H1 (cell line): ENCODE measurements around the gene GLS. TPM values are rescaled to one million over a fixed set of nuclear protein-coding genes. Genes with fewer than 3 reads are reported as not detected.

Experiments used
- CTCF ChIA-PET: fragments of 300-600 bp; sonication (Branson Sonifier 250); formaldehyde crosslinking; loops from one replicate; lab custom pipeline; 2021; ENCODE audit not compliant: partially characterized antibody; lab: Charles Lee
- POLR2A ChIA-PET: fragments of 300-600 bp; sonication (Branson Sonifier 250); formaldehyde crosslinking; loops from one replicate; lab custom pipeline; 2021; ENCODE audit warnings: inconsistent platforms; ENCODE audit not compliant: partially characterized antibody; lab: Charles Lee
- DNase-seq, 2 experiments: peaks; one replicate each; pipeline versions ENCODE4 v3.0.0 to v3.0.0-alpha.2; 2010 to 2022; ENCODE audit warnings: low spot score in 2 of 2, low read depth in 1 of 2, mixed read lengths in 1 of 2
- FAIRE-seq: peaks from 2 replicates; lab custom pipeline; 2011; peaks lifted over from hg19 to GRCh38; lab: Jason Lieb, UNC
- H2AFZ ChIP-seq: 2 replicates; pipeline ENCODE4 v1.8.1; 2012; ENCODE audit warnings: low read length, inconsistent platforms
- H2AK5ac ChIP-seq: 2 replicates; pipeline ENCODE4 v1.6.1; 2013; ENCODE audit warnings: low read depth, low read length
- H2BK120ac ChIP-seq: replicated peaks from 2 replicates; pipeline ENCODE3; 2013; ENCODE audit warnings: low read depth, low read length, inconsistent platforms
- H2BK12ac ChIP-seq: 2 replicates; pipeline ENCODE4 v1.6.1; 2013; ENCODE audit warnings: low read depth, low read length
- H2BK15ac ChIP-seq: 2 replicates; pipeline ENCODE4 v1.6.1; 2013; ENCODE audit warnings: low read length
- H2BK20ac ChIP-seq: 2 replicates; pipeline ENCODE4 v1.6.1; 2013; ENCODE audit warnings: low read length
- H2BK5ac ChIP-seq: 2 replicates; pipeline ENCODE4 v1.6.1; 2013; ENCODE audit warnings: low read depth, low read length
- H3K14ac ChIP-seq: 2 replicates; pipeline ENCODE4 v1.6.1; 2013; ENCODE audit warnings: inconsistent platforms; ENCODE audit not compliant: insufficient read length
- H3K18ac ChIP-seq: 2 replicates; pipeline ENCODE4 v1.6.1; 2013; ENCODE audit warnings: low read length; ENCODE audit errors: extremely low read depth
- H3K23ac ChIP-seq: 2 replicates; pipeline ENCODE4 v1.6.1; 2013; ENCODE audit warnings: inconsistent platforms; ENCODE audit not compliant: insufficient read length
- H3K23me2 ChIP-seq: 2 replicates; pipeline ENCODE4 v1.6.1; 2013; ENCODE audit warnings: low read depth, low read length
- H3K27ac ChIP-seq: 2 replicates; pipeline ENCODE4 v1.6.1; 2011; ENCODE audit warnings: low read depth, low read length, inconsistent platforms
- H3K27me3 ChIP-seq, 4 experiments: replicated peaks in 1 of 4; 1 replicate in 1 of 4; 2 replicates in 3 of 4; pipeline versions ENCODE4 v1.6.1 to v1.8.1; 2011 to 2013; ENCODE audit warnings: low read length in 3 of 4, mild to moderate bottlenecking in 3 of 4, inconsistent platforms in 2 of 4, mixed read lengths in 2 of 4, moderate library complexity in 1 of 4; ENCODE audit not compliant: control insufficient read depth in 3 of 4, insufficient read depth in 3 of 4; ENCODE audit errors: extremely low read depth in 1 of 4
- H3K36me3 ChIP-seq, 4 experiments: 2 replicates each; pipeline versions ENCODE4 v1.6.1 to v1.8.1; 2011 to 2013; ENCODE audit warnings: mild to moderate bottlenecking in 4 of 4, low read length in 3 of 4, moderate library complexity in 2 of 4, control low read depth in 1 of 4, inconsistent platforms in 1 of 4; ENCODE audit not compliant: insufficient read depth in 4 of 4, control insufficient read depth in 2 of 4
- H3K4ac ChIP-seq: replicated peaks from 2 replicates; pipeline ENCODE3; 2013; ENCODE audit warnings: low read length, low read depth, mixed read lengths, inconsistent platforms; ENCODE audit not compliant: insufficient read length
- H3K4me1 ChIP-seq, 4 experiments: replicated peaks in 1 of 4; 1 replicate in 1 of 4; 2 replicates in 3 of 4; pipeline versions ENCODE4 v1.6.1 to v1.8.1; 2011 to 2013; ENCODE audit warnings: low read length in 3 of 4, inconsistent platforms in 2 of 4, mixed read lengths in 1 of 4; ENCODE audit not compliant: insufficient read depth in 4 of 4, control insufficient read depth in 3 of 4
- H3K4me2 ChIP-seq, 2 experiments: 2 replicates each; pipeline versions ENCODE4 v1.6.1 to v1.8.1; 2011 to 2013; ENCODE audit warnings: low read depth in 2 of 2, low read length in 2 of 2, control low read depth in 1 of 2, inconsistent platforms in 1 of 2, mild to moderate bottlenecking in 1 of 2; ENCODE audit not compliant: insufficient read depth in 1 of 2
- H3K4me3 ChIP-seq, 4 experiments: fragments of 200-600, 300-600 bp in 1 of 4; sonication (generic), shearing (Covaris generic), sonication (Bioruptor Twin) in 1 of 4; 2 replicates each; pipeline versions ENCODE4 v1.5.1 to v1.8.1; 2011 to 2016; ENCODE audit warnings: low read length in 4 of 4, low read depth in 3 of 4, control low read depth in 2 of 4, inconsistent platforms in 2 of 4, mild to moderate bottlenecking in 2 of 4, mixed read lengths in 1 of 4, moderate library complexity in 1 of 4; ENCODE audit not compliant: insufficient read depth in 2 of 4; ENCODE audit errors: extremely low read depth in 1 of 4
- H3K56ac ChIP-seq: replicated peaks from 2 replicates; pipeline ENCODE3; 2013; ENCODE audit warnings: low read depth, mild to moderate bottlenecking, mixed read lengths, low read length, inconsistent platforms; ENCODE audit not compliant: insufficient read length
- H3K79me1 ChIP-seq: 2 replicates; pipeline ENCODE4 v1.6.1; 2013; ENCODE audit warnings: low read depth, low read length, control low read depth
- H3K79me2 ChIP-seq, 2 experiments: 2 replicates each; pipeline versions ENCODE4 v1.6.1 to v1.8.1; 2012 to 2013; ENCODE audit warnings: low read length in 2 of 2, mild to moderate bottlenecking in 2 of 2, inconsistent platforms in 1 of 2; ENCODE audit not compliant: insufficient read depth in 2 of 2, control insufficient read depth in 1 of 2
- H3K9ac ChIP-seq, 4 experiments: replicated peaks in 1 of 4; 1 replicate in 1 of 4; 2 replicates in 3 of 4; pipeline versions ENCODE4 v1.6.1 to v1.8.1; 2011 to 2013; ENCODE audit warnings: low read depth in 3 of 4, low read length in 3 of 4, control low read depth in 2 of 4, mild to moderate bottlenecking in 2 of 4, moderate library complexity in 2 of 4, inconsistent platforms in 1 of 4; ENCODE audit errors: extremely low read depth in 1 of 4
- H3K9me3 ChIP-seq, 2 experiments: 2 replicates each; pipeline versions ENCODE4 v1.6.1 to v1.8.1; 2012 to 2013; ENCODE audit warnings: mild to moderate bottlenecking in 2 of 2, moderate library complexity in 2 of 2, control low read depth in 1 of 2, inconsistent platforms in 1 of 2, low read depth in 1 of 2, low read length in 1 of 2, mixed read lengths in 1 of 2; ENCODE audit not compliant: insufficient read depth in 2 of 2
- H4K20me1 ChIP-seq, 2 experiments: replicated peaks in 1 of 2; 2 replicates each; pipeline versions ENCODE3 to v1.8.1; 2011 to 2013; ENCODE audit warnings: inconsistent platforms in 2 of 2, low read length in 2 of 2, mild to moderate bottlenecking in 1 of 2; ENCODE audit not compliant: insufficient read depth in 2 of 2, control insufficient read depth in 1 of 2
- H4K5ac ChIP-seq: 2 replicates; pipeline ENCODE4 v1.6.1; 2013; ENCODE audit warnings: low read length, low read depth, mixed read lengths, inconsistent platforms; ENCODE audit not compliant: insufficient read length
- H4K8ac ChIP-seq: 2 replicates; pipeline ENCODE4 v1.8.0; 2013; ENCODE audit warnings: mild to moderate bottlenecking, moderate library complexity, low read length, inconsistent platforms; ENCODE audit not compliant: insufficient read depth; ENCODE audit errors: extremely low read depth
- H4K91ac ChIP-seq: replicated peaks from 2 replicates; pipeline ENCODE3; 2013; ENCODE audit warnings: low read length, mixed read lengths, inconsistent platforms; ENCODE audit not compliant: insufficient read length
- ATF2 ChIP-seq: IDR thresholded peaks from 2 replicates; pipeline ENCODE4 v1.6.1; 2012; ENCODE audit warnings: low read length, inconsistent platforms
- E2F6 ChIP-seq: IDR thresholded peaks from 2 replicates; pipeline ENCODE4 v1.6.1; 2012; ENCODE audit warnings: inconsistent platforms
- HDAC2 ChIP-seq, 2 experiments: fragments of 300-600 bp in 1 of 2; sonication (generic) in 1 of 2; IDR thresholded peaks; 2 replicates each; pipeline ENCODE4 v1.6.1; 2011 to 2012; ENCODE audit warnings: low read depth in 2 of 2, low read length in 2 of 2, mild to moderate bottlenecking in 2 of 2, moderate library complexity in 2 of 2, borderline replicate concordance in 1 of 2, inconsistent platforms in 1 of 2
- HDAC6 ChIP-seq: IDR thresholded peaks from one replicate; pipeline ENCODE4 v1.7.1; 2012; ENCODE audit warnings: low read depth, mild to moderate bottlenecking, inconsistent platforms, low read length, moderate library complexity
- PHF8 ChIP-seq: fragments of 200-600 bp; sonication (generic); conservative IDR thresholded peaks from 2 replicates; pipeline ENCODE4 v1.7.1; 2012; ENCODE audit warnings: low read depth, mild to moderate bottlenecking, inconsistent platforms, low read length, moderate library complexity
- POU5F1 ChIP-seq: IDR thresholded peaks from 2 replicates; pipeline ENCODE4 v1.6.1; 2011; ENCODE audit warnings: low read depth, mild to moderate bottlenecking, low read length, moderate library complexity
- RAD21 ChIP-seq, 2 experiments: IDR thresholded peaks in 1 of 2; conservative IDR thresholded peaks in 1 of 2; 2 replicates each; pipeline ENCODE4 v1.6.1; 2011; ENCODE audit warnings: low read depth in 2 of 2, low read length in 2 of 2, improper control_type of control experiment in 1 of 2, inconsistent platforms in 1 of 2, mild to moderate bottlenecking in 1 of 2, moderate library complexity in 1 of 2
- RBBP5 ChIP-seq: IDR thresholded peaks from 2 replicates; pipeline ENCODE4 v1.7.1; 2012; ENCODE audit warnings: low read depth, mild to moderate bottlenecking, inconsistent platforms, low read length, moderate library complexity, borderline replicate concordance
- SIN3A ChIP-seq, 2 experiments: IDR thresholded peaks in 1 of 2; conservative IDR thresholded peaks in 1 of 2; 2 replicates each; pipeline ENCODE4 v1.6.1; 2011 to 2012; ENCODE audit warnings: low read length in 2 of 2, improper control_type of control experiment in 1 of 2, low read depth in 1 of 2, mild to moderate bottlenecking in 1 of 2
- ZNF274 ChIP-seq: IDR thresholded peaks from 2 replicates; pipeline ENCODE4 v1.7.0; 2012; ENCODE audit warnings: low read length, borderline replicate concordance; ENCODE audit errors: extremely low read depth
- WGBS, 2 experiments: shearing (Covaris generic) in 1 of 2; methylation state at CpG; one replicate each; pipeline versions ENCODE4 v1.1.6 to v1.1.7; 2013 to 2015; ENCODE audit warnings: low lambda C conversion rate in 2 of 2, mixed read lengths in 2 of 2, inconsistent platforms in 1 of 2, low coverage in 1 of 2, missing lambda C conversion rate in 1 of 2; ENCODE audit not compliant: insufficient replicate concordance in 2 of 2, insufficient coverage in 1 of 2, insufficient read length in 1 of 2; ENCODE audit errors: extremely low coverage in 1 of 2, missing lambda C conversion rate in 1 of 2; 5-methylcytosine and 5-hydroxymethylcytosine counted together
- polyA plus RNA-seq, 7 experiments: library from polyadenylated mRNA; depleted of rRNA in 3 of 7; stranded (reverse) in 5 of 7; unstranded in 2 of 7; fragments of >200 nt in 5 of 7; fragments of 200-250 nt in 2 of 7; gene quantifications; 1 replicate in 5 of 7; 2 replicates in 1 of 7; 4 replicates in 1 of 7; pipeline versions ENCODE4 v1.2.1 to v1.2.3, GENCODE V29; 2011 to 2013; ENCODE audit warnings: missing spikeins in 2 of 7, mixed read lengths in 2 of 7
- total RNA-seq: library from RNA; stranded (reverse); fragmentation: NEBNext Ultra II Directional; extraction: Animal tissue kit (Norgen Biotek cat#: 25700); gene quantifications from 2 replicates; pipeline ENCODE4 v1.2.1, GENCODE V29; 2021

Gene GLS
- total and polyA plus RNA-seq, 2 of the 8 experiments (the other 6 are each of a cell fraction or from before 2014, with no cell fraction given) = 15.7 to 89.8 TPM

- WGBS, 2 experiments = 90% methylated on average over 2 of the region's 2 CpGs; no CpG with 5 or more reads in 1 of the 2 experiments
- Histone ChIP-seq H2BK12ac (no peak overlapping the region), H3K36me3 (peaks cover 25 to 74% (median 63%) of the 10 kb centered on the region in 4 experiments)
- TF ChIP-seq HDAC2 (IDR thresholded peaks at IDR 0.05; ENCODE audit: borderline replicate concordance in 1 of 2, low read depth in 2 of 2, low read length in 2 of 2) (no peak), PHF8 (no peak), RAD21 (IDR thresholded peaks at IDR 0.05 in 1 of 2, conservative IDR thresholded peaks at IDR 0.05 in 1 of 2; ENCODE audit: low read depth in 2 of 2, low read length in 2 of 2) (no peak), RBBP5 (no peak), POU5F1 (no peak), SIN3A (conservative IDR thresholded peaks at IDR 0.05 in 1 of 2, IDR thresholded peaks at IDR 0.05 in 1 of 2; ENCODE audit: low read depth in 1 of 2, low read length in 2 of 2) (no peak), HDAC6 (no peak), ZNF274 (no peak), E2F6 (no peak), ATF2 (no peak)
These were observed 120.4 kb downstream of the GLS start for GRCh38 chr2:191001032-191001431.

More at GRCh38 chr2:191001032-191001431, 120.4 kb downstream of the GLS start:
- CTCF ChIA-PET = interaction anchor here (3.7 kb wide), 1 partner anchor 11 kb away, joined by 15 read pairs; no protein-coding TSS in a partner anchor
- Histone ChIP-seq H3K4ac (no peak overlapping the region), H2AK5ac (no peak overlapping the region), H3K4me1 (no peaks in the 10 kb centered on the region), H4K91ac (no peak overlapping the region), H3K9ac (no peak overlapping the region), H3K27me3 (no peaks in the 10 kb centered on the region), H3K9me3 (no peaks in the 10 kb centered on the region), H2BK120ac (no peak overlapping the region), H3K23ac (no peak overlapping the region), H2BK20ac (no peak overlapping the region), H3K79me2 (no peaks in the 10 kb centered on the region), H3K14ac (no peak overlapping the region), H3K4me2 (no peak overlapping the region), H3K4me3 (no peak overlapping the region), H4K8ac (no peak overlapping the region), H3K27ac (no peak overlapping the region), H2BK15ac (no peak overlapping the region), H3K79me1 (no peaks in the 10 kb centered on the region; the same call in 1 of the 2 replicates), H4K20me1 (peaks cover 0 to 2% of the 10 kb centered on the region in 2 experiments), H4K5ac (no peak overlapping the region), H3K56ac (no peak overlapping the region), H2AFZ (no peak overlapping the region), H3K18ac (no peak overlapping the region), H2BK5ac (no peak overlapping the region), H3K23me2 (no peaks in the 10 kb centered on the region)
- POLR2A ChIA-PET = no interaction called here
- FAIRE-seq = no peak
- DNase-seq = no peak
